ENCODE measurements around the gene SRGAP2B.
"Not testable (repeated sequence)": the region's sequence is repeated elsewhere in the genome, so short reads cannot be mapped to it uniquely, and the experiment has no call there.

SRGAP2B gene

DNA sequence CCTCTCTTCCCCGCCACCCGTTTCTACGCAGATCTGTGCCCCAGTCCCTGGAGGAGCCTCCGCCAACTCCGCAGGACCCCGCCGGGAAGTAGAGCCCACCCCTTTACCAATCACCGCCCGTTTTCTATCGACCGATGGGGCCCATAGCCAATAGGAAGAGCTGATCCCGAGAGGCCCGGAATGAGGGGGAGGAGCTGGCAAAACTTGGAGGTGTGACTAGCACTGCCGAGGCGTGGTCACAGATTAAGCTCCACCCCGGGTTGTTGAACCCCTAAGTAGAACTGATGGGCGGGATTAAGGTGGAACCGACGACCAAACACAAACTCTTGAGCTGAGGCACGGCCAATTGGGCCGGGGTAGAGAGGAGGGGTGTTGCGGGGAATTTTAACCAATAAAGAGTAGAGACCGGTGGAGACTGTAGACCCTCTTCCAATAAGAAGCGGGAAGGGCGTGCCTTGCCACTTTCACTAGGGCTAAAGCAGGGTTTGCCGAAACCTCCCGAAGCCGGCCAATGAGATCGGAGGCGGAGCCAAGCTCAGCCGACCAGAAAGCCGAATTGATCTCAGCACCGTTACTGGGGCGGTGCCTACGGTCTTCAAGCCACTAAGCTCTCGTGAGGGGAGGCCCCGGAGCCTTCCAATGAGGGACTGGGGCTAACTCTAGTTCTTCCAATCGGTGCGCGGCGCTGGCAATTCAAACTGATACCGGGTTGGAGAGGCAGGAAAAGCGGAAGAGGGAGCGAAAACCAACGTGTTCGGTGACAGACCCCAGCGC, at the start of gene SRGAP2B, which contains the start of gene FAM72D:
Gene SRGAP2B (minus strand): TSS at position 45 of the 774 bp plus-strand sequence. CDS start 2,427 bp downstream, outside the sequence.
Gene FAM72D (plus strand): TSS at position 691 of the 774 bp plus-strand sequence. CDS start 874 bp downstream, outside the sequence.
- in situ Hi-C loops (cut with MboI; ENCODE audit: low sequenced_read_pairs) = not testable (repeated sequence)

GRCh38 chr1:145144264-145144913, 49.3 kb upstream of the SRGAP2B start:
- in situ Hi-C loops (cut with MboI; ENCODE audit: low sequenced_read_pairs) = not testable (repeated sequence)

GRCh38 chr1:145140549-145140948, 45.4 kb upstream of the SRGAP2B start:
- in situ Hi-C loops (cut with MboI; ENCODE audit: low sequenced_read_pairs) = not testable (repeated sequence)

DNA sequence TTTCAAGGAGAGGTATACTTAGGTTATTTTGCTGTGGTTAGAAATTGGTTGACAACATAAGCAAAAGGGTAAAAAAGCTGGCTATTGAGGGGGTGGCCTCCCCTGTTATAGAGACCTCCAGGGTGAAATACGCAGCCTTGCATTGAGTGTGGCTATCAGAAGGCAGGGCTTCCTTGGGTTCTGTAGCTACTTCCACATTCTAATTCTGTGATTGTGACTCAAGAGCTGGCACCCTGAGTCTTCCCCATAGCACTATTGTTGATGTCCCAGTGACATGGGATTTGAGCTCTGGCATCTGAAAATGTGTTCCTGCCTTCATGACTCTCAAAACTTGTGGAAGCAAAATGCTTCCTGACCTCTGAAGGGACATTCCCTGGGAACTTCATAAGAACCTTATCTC, 39.3 kb upstream of the SRGAP2B start:
- in situ Hi-C loops (cut with MboI; ENCODE audit: low sequenced_read_pairs) = not testable (repeated sequence)

GRCh38 chr1:145128697-145129469, 33.8 kb upstream of the SRGAP2B start:
- in situ Hi-C loops (cut with MboI; ENCODE audit: low sequenced_read_pairs) = not testable (repeated sequence)

- in situ Hi-C loops (cut with MboI; ENCODE audit: low sequenced_read_pairs) = not testable (repeated sequence)
These were observed 32.0 kb upstream of the SRGAP2B start for GRCh38 chr1:145127144-145127543.

GRCh38 chr1:145125112-145125511, 30.0 kb upstream of the SRGAP2B start:
- in situ Hi-C loops (cut with MboI; ENCODE audit: low sequenced_read_pairs) = not testable (repeated sequence)

GRCh38 chr1:145123992-145124641, 29.0 kb upstream of the SRGAP2B start:
- in situ Hi-C loops (cut with MboI; ENCODE audit: low sequenced_read_pairs) = not testable (repeated sequence)

GRCh38 chr1:145123062-145123395, 27.9 kb upstream of the SRGAP2B start:
- in situ Hi-C loops (cut with MboI; ENCODE audit: low sequenced_read_pairs) = not testable (repeated sequence)

- in situ Hi-C loops (cut with MboI; ENCODE audit: low sequenced_read_pairs) = not testable (repeated sequence)
These were observed 27.4 kb upstream of the SRGAP2B start for GRCh38 chr1:145122344-145123061.

- in situ Hi-C loops (cut with MboI; ENCODE audit: low sequenced_read_pairs) = not testable (repeated sequence)
These were observed 24.7 kb upstream of the SRGAP2B start for GRCh38 chr1:145119842-145120241.

GRCh38 chr1:145115587-145116493, 20.7 kb upstream of the SRGAP2B start:
- in situ Hi-C loops (cut with MboI; ENCODE audit: low sequenced_read_pairs) = not testable (repeated sequence)

GRCh38 chr1:145114560-145115057, 19.5 kb upstream of the SRGAP2B start:
- in situ Hi-C loops (cut with MboI; ENCODE audit: low sequenced_read_pairs) = not testable (repeated sequence)

- in situ Hi-C loops (cut with MboI; ENCODE audit: low sequenced_read_pairs) = not testable (repeated sequence)
These were observed 17.6 kb upstream of the SRGAP2B start for GRCh38 chr1:145112703-145113102.

DNA sequence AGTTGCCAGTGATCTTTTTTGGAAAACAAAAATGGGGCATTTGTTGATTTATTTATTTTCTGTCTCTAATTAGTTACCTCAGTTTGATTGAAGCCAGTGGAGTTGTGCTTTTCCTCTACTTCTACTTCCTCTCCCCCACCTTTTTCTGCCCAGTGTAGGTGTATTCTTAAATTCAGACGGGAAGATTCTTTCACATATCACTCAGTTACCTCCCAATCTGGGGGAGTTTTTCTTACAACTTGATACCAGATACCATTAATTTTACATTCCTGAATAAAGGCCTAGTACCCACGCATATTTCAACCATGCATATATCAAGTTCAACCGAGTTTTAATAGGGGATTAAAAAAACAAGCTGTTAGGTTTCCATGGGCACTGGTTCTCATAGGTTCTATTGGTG, 16.5 kb upstream of the SRGAP2B start:
- in situ Hi-C loops (cut with MboI; ENCODE audit: low sequenced_read_pairs) = not testable (repeated sequence)

DNA sequence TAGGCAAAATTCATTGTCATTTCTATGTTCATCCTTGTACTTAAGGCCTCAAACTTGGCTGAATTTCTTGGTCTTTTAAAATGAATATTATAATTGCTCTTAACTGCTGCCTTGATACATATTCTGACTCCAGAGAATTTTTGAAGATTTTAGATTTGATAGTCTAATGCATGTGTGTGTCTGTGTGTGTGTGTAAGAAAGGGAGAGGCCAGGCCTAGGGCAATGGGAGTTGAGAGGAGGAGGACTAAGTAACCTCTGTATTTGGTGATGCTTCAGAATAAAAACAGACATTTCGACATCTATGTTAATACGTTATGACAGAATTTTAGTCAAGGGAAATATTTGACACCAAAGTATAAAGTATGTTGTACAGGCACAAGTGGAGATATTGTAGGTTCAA, 8.2 kb upstream of the SRGAP2B start:
- in situ Hi-C loops (cut with MboI; ENCODE audit: low sequenced_read_pairs) = not testable (repeated sequence)

DNA sequence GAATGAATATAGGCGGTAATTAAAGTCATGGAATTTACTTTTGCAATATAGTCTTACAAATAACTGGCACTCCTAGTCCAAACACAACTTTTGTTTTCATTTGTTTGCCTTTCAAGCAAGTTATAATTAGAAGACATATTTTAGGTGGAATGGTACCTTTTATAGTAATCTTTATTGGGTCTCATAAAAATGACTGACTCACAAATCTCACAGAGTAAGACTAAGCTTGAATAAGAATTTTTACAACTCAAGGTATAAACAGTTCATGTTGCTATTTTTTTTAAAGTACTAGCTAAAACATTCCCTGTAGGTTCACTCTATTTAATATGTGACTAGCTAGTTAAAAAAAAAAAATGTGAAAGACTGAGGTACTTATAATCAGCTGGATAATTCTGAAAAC, 6.6 kb upstream of the SRGAP2B start:
- in situ Hi-C loops (cut with MboI; ENCODE audit: low sequenced_read_pairs) = not testable (repeated sequence)

DNA sequence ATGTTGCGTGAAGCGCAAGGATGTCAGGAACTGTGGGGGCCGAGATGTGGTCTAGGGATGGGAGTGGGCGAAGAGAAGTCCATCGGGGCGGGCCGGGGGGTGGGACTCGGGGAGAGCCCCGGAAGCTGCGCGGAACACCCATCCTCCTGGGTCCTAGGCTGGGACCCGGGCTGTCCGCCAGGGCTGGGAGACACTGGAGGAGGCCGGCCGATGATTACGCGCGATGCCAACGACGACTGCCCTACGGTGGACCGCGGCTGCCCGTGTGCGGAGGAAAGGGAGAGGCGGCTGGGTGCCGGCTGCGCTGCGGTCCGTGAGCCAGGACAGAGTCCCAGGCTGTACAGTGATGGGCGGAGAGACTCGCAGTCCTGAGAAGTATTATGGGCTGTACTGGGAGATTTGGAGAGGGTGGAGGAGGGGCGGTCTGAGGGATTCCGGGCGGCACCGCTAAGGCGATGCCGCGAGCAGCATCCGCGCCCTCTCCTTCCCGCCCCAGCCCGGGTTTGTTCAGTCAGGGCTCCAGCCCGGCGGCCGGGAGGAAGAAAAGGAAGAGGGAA, 395 bp downstream of the SRGAP2B start:
- in situ Hi-C loops (cut with MboI; ENCODE audit: low sequenced_read_pairs) = not testable (repeated sequence)

Data from HL-60/S4 treated with phorbol 12-myristate 13-acetate at 8.2 ng/mL for 4 days and 3 days (cell line).